NCI-H146 treated with DMSO at 0.1 percent for 48 hours (cell line): ENCODE results near the gene GMPPB.
A peak's percentile ranks its signal among the peaks of the same experiment; 100 is the strongest.

Experiments
- DNase-seq: peaks from one replicate; lab custom pipeline; 2025; ENCODE audit not compliant: unreplicated experiment; lab: John Stamatoyannopoulos, UW

GMPPB gene

GRCh38 chr3:49729966-49730609, 6.3 kb upstream of the GMPPB start:
- no peak for DNase-seq

- DNase-seq = no peak
Observed at GRCh38 chr3:49727924-49728361, 4.2 kb upstream of the GMPPB start.

GRCh38 chr3:49727154-49727923, 3.6 kb upstream of the GMPPB start:
- no peak for DNase-seq

- no peak for DNase-seq
Observed at GRCh38 chr3:49725906-49726681, 2.3 kb upstream of the GMPPB start.

- DNase-seq = no peak
Observed at GRCh38 chr3:49724586-49724985, 835 bp upstream of the GMPPB start.

GRCh38 chr3:49723296-49723627, 489 bp downstream of the GMPPB start:
- DNase-seq = peak; percentile 3

GRCh38 chr3:49722896-49723295, 855 bp downstream of the GMPPB start:
- DNase-seq = no peak

- no peak for DNase-seq
Observed at GRCh38 chr3:49721896-49722781, 1.6 kb downstream of the GMPPB start.

- DNase-seq = no peak
Observed at GRCh38 chr3:49721596-49721895, 2.2 kb downstream of the GMPPB start.

GRCh38 chr3:49720855-49721595, 2.7 kb downstream of the GMPPB start:
- DNase-seq = no peak

GRCh38 chr3:49719214-49719884, 4.4 kb downstream of the GMPPB start, which contains the start of gene AMIGO3:
AMIGO3 (minus strand) TSS chr3:49719684; CDS start chr3:49719465, 219 bp downstream.
- peak; percentile 80 for DNase-seq

GRCh38 chr3:49718858-49719213, 4.9 kb downstream of the GMPPB start:
- peak; percentile 29 for DNase-seq

GRCh38 chr3:49717959-49718857, 5.5 kb downstream of the GMPPB start:
- no peak for DNase-seq

- DNase-seq = no peak
Observed at GRCh38 chr3:49717211-49717958, 6.4 kb downstream of the GMPPB start.

- no peak for DNase-seq
Observed at GRCh38 chr3:49716691-49717210, 7.0 kb downstream of the GMPPB start.

GRCh38 chr3:49716169-49716568, 7.6 kb downstream of the GMPPB start:
- DNase-seq = no peak

- no peak for DNase-seq
Observed at GRCh38 chr3:49715611-49716121, 8.1 kb downstream of the GMPPB start.
